GM06990 (cell line): Measurements from ENCODE around the gene MYCBP.

Experiments used
- DNase-seq: peaks from one replicate; pipeline ENCODE4 v3.0.0-alpha.2; 2011; ENCODE audit not compliant: insufficient read length; ENCODE audit errors: extremely low read depth
- H3K27me3 ChIP-seq: replicated peaks from 2 replicates; pipeline ENCODE4 v1.6.0; 2011; ENCODE audit warnings: low read length; ENCODE audit not compliant: control insufficient read depth, insufficient read depth
- H3K36me3 ChIP-seq: 2 replicates; pipeline ENCODE4 v1.5.1; 2011; ENCODE audit warnings: low read length; ENCODE audit not compliant: control insufficient read depth, insufficient read depth
- H3K4me3 ChIP-seq: replicated peaks from 2 replicates; pipeline ENCODE4 v1.5.1; 2011; ENCODE audit warnings: low read depth, mild to moderate bottlenecking, control low read depth, low read length
- CTCF ChIP-seq: IDR thresholded peaks from 2 replicates; pipeline ENCODE4 v1.5.1; 2011; ENCODE audit warnings: low read length, control low read depth, mild to moderate bottlenecking, inconsistent platforms; ENCODE audit not compliant: insufficient read depth, poor library complexity, severe bottlenecking

Gene MYCBP

GRCh38 chr1:38819040-38819439 is 54.1 kb downstream of the MYCBP start:
- no peak for TF ChIP-seq CTCF
- no peaks in the 10 kb centered on the region for H3K27me3 ChIP-seq
- no peak overlapping the region for H3K4me3 ChIP-seq
- no peak for DNase-seq
- H3K36me3 ChIP-seq: no peaks in the 10 kb centered on the region

GRCh38 chr1:38818175-38818976 is 54.8 kb downstream of the MYCBP start:
- Histone ChIP-seq H3K4me3 (peak overlapping the region; percentile 15; the same call in 1 of the 2 replicates), H3K36me3 (no peaks in the 10 kb centered on the region), H3K27me3 (no peaks in the 10 kb centered on the region)
- DNase-seq: peak; percentile 26
- peak; percentile 5 for TF ChIP-seq CTCF

GRCh38 chr1:38817267-38818174 is 55.6 kb downstream of the MYCBP start:
- no peaks in the 10 kb centered on the region for H3K27me3 ChIP-seq
- TF ChIP-seq CTCF: no peak
- DNase-seq: no peak
- H3K36me3 ChIP-seq: no peaks in the 10 kb centered on the region
- H3K4me3 ChIP-seq: no peak overlapping the region

- peak; percentile 78 for DNase-seq
- TF ChIP-seq CTCF: peak; percentile 10
- Histone ChIP-seq H3K36me3 (no peaks in the 10 kb centered on the region), H3K4me3 (peak overlapping the region; percentile 32), H3K27me3 (no peaks in the 10 kb centered on the region)
Measured at GRCh38 chr1:38815903-38816627, 57.1 kb downstream of the MYCBP start.

GRCh38 chr1:38814984-38815464 is 58.1 kb downstream of the MYCBP start:
- Histone ChIP-seq H3K36me3 (no peaks in the 10 kb centered on the region), H3K27me3 (no peaks in the 10 kb centered on the region), H3K4me3 (no peak overlapping the region)
- no peak for TF ChIP-seq CTCF
- DNase-seq: peak; percentile 18
